Activated CD4-positive, alpha-beta T cell treated with anti-CD3 and anti-CD28 coated beads, Interleukin-2, Interleukin-6, amounts not matched to agents 100 ng/mL and 50 ng/mL, durations not matched to agents 16 hours and 8 hours (primary cell): ENCODE data around the gene SLC9A9.
A peak's percentile ranks its signal among the peaks of the same experiment; 100 is the strongest.

Source experiments
- DNase-seq: peaks from one replicate; pipeline ENCODE4 v3.0.0-alpha.2; 2020

SLC9A9 gene

GRCh38 chr3:143484846-143485512 is 363.3 kb downstream of the SLC9A9 start:
- DNase-seq: no peak

GRCh38 chr3:143483214-143483613 is 365.1 kb downstream of the SLC9A9 start:
- DNase-seq: no peak

GRCh38 chr3:143482106-143483088 is 365.9 kb downstream of the SLC9A9 start:
- DNase-seq: no peak

GRCh38 chr3:143480344-143480743 is 367.9 kb downstream of the SLC9A9 start:
- DNase-seq: no peak

- no peak for DNase-seq
These were observed 368.5 kb downstream of the SLC9A9 start for GRCh38 chr3:143479727-143480126.

GRCh38 chr3:143478115-143478693 is 370.1 kb downstream of the SLC9A9 start:
- DNase-seq: no peak

GRCh38 chr3:143476965-143477640 is 371.2 kb downstream of the SLC9A9 start:
- no peak for DNase-seq

- no peak for DNase-seq
These were observed 372.3 kb downstream of the SLC9A9 start for GRCh38 chr3:143475981-143476380.

- DNase-seq: no peak
These were observed 375.3 kb downstream of the SLC9A9 start for GRCh38 chr3:143472731-143473523.

- DNase-seq: no peak
These were observed 376.6 kb downstream of the SLC9A9 start for GRCh38 chr3:143471705-143472104.

- no peak for DNase-seq
These were observed 379.1 kb downstream of the SLC9A9 start for GRCh38 chr3:143469159-143469558.

GRCh38 chr3:143465666-143466065 is 382.6 kb downstream of the SLC9A9 start:
- no peak for DNase-seq

- DNase-seq: no peak
These were observed 383.4 kb downstream of the SLC9A9 start for GRCh38 chr3:143464850-143465249.

- DNase-seq: no peak
These were observed 392.8 kb downstream of the SLC9A9 start for GRCh38 chr3:143455480-143455879.

GRCh38 chr3:143450632-143451031 is 397.6 kb downstream of the SLC9A9 start:
- no peak for DNase-seq

- DNase-seq: no peak
These were observed 400.8 kb downstream of the SLC9A9 start for GRCh38 chr3:143447491-143447890.

- peak; percentile 37 for DNase-seq
These were observed 403.1 kb downstream of the SLC9A9 start for GRCh38 chr3:143445118-143445517.

GRCh38 chr3:143443851-143444331 is 404.4 kb downstream of the SLC9A9 start:
- peak; percentile 72 for DNase-seq

GRCh38 chr3:143442814-143443447 is 405.3 kb downstream of the SLC9A9 start:
- no peak for DNase-seq

GRCh38 chr3:143441516-143442171 is 406.6 kb downstream of the SLC9A9 start:
- no peak for DNase-seq

- no peak for DNase-seq
These were observed 408.5 kb downstream of the SLC9A9 start for GRCh38 chr3:143439817-143440216.
